Fibroblast of skin of left quadriceps (primary cell): ENCODE measurements around the gene POLE.

ENCODE experiments used
- DNase-seq, 2 experiments: peaks; one replicate each; pipeline ENCODE4 v3.0.0-alpha.2; 2013; ENCODE audit warnings: low read depth in 2 of 2

Gene POLE

GRCh38 chr12:132629330-132629729 is 57.8 kb downstream of the POLE start:
- DNase-seq: no peak

DNA sequence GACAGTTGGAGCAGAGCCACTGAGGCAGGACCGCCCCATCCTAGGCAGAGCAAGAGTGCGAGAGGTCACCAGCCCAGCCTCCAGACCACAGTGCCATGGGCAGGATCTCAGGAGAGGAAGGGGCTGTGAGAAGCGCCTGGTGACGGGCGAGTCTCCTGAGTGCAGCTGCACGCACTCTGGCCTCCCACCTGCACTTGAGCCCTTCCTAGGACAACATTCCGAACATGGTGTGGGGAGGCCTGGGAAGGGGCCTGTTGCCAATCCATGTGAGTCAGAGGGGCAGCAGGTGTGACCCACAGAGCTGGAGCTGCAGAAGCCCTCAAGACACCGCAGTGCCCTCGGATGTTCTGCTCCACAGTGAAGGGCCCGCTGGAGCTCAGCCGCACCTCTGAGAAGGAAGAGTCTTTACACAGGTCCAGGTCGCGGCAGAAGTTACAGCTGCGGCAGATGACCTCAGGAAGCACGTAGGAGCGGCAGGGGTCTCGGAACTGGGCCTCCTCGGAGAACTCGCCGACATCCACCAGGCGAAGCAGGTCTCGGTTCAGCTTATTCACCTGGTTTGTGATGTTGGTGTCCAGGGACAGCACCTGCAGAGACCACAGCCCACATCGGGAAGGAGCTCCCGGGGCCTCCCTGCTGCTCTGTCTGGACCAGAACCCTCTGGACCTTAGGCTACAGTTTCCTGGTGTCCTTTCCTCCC is 61.3 kb downstream of the POLE start:
- DNase-seq: no peak

GRCh38 chr12:132624910-132625630 is 62.1 kb downstream of the POLE start:
- no peak for DNase-seq

- no peak for DNase-seq
These were observed 62.8 kb downstream of the POLE start for GRCh38 chr12:132624186-132624855.

DNA sequence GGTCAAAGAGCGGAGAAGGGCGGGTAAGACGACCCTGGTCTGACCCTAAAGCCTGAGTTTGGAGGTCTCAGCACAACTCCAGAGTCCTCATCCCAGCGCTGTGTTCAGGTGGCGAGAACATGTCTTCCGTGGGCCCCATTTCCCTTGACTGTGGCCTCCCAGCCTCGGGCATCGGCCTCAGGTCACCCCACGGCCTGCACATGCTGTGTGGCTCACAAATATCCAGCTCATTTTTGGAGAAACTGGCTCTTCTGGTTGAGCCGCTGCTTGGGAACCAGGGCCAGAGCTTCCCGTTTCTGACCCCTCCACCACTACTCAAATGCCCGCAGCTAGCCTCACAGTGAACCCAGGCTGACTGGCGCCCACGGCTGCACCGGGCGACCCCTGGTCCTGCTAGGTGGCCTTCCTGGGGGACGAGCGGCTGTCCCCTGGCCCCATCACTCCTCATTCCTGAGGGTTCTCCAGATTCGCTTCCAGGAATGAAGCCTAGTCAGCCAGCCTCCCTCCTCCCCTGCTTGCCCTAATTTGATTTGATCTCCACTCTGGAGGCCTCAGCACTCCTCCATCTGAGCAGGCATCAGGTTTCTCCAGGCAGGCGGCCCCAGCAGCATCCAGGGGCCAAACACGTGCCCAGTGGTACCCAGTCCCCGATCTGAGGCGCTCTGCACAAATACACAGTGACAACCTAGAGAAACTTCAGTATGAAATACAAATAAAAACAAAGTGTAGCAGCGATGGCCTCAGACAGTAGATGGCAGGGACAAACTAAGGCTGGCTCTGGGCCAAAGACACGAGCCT is 63.9 kb downstream of the POLE start:
- no peak for DNase-seq

DNA sequence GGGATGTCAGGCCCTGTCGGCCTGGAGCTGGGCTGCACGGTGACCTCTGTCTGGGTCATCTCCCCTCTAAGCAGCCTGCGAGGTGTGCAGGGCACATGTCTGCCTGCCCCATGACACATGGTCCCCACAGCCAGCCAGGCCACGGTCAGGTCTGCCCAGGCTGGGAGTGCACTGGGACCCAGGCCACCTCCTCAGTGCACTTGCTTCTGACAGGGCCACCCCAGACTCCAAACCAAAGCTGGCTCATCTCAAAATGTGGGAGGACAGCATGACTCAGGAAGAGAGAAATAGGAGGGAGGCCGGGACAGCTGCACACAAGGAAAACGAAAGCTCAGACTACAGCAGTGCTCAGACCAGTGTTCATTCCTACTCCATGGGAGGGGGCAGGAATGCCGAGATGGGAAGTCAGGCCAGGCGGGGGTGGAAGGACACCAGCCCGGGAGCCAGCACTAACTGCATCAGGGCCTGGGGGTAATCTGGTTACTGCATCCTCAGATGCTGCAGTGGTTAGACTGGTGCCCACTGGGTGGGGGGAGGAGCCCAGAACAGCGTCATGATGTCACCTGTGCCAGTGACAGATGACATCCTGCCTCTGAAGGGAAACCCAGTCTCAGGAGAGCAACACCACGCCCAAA is 64.6 kb downstream of the POLE start:
- peak in 1 of 2 experiments; percentile 24 for DNase-seq

DNA sequence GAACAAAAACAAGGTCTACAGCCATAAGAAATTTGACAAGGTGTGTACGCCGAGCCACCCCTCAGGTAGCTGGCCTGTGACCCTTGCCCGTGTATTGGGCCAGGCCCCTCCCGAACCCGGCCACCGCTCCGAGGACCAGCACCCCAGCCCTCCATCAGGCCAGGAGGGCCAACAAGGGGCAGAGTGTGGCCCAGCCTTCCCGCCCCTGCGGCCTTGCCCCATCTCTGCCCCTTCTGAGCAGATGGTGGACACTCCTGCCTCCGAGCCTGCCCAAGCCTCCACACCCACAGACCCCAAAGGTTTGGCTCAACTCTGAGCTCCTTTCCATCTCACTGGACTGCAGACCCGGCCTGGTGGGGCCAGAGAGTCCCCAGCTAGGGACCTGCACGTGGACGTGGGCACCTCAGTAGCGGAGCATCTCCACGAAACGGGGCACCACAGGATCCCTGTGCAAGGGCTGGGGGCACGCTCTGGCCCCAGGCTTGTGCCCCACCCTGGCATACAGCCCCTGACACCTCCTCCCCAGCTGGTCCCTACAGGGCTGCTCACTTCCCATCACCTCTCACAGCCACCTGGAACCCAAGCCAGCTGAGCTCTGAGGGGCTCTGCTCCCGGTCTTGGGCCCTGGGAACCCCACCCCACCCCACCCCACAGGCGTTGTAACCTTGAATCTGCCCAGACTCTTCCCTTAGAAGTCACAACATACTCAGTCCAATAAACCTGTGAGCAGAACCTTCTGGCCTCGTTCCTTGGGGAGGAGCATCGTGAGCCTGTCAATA is 65.3 kb downstream of the POLE start:
- DNase-seq: no peak

DNA sequence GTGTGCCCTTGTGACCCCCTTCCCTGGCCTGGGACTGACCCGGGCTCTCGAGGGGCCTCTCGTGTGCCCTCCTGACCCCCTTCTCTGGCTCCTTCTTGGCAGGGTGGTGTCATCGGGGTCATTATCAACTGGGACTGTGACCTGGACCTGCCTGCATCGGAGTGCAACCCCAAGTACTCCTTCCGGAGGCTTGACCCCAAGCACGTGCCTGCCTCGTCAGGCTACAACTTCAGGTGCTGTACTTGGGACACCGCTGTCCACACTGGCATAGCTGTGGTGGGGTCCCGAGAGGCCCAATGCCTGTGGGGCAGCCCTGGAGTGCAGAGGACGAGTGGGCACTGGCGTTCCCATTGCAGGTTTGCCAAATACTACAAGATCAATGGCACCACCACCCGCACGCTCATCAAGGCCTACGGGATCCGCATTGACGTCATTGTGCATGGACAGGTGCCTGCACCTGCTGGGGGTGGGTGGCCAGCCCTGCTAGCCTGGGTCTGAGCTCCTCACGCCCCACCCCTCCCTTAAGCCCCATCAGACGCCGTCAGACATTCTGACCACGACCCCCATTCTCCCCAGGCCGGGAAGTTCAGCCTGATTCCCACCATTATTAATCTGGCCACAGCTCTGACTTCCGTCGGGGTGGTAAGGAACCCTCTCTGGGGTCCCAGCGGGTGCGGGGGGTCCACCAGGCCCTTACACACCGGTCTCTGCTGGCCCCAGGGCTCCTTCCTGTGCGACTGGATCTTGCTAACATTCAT is 66.1 kb downstream of the POLE start:
- no peak for DNase-seq

DNA sequence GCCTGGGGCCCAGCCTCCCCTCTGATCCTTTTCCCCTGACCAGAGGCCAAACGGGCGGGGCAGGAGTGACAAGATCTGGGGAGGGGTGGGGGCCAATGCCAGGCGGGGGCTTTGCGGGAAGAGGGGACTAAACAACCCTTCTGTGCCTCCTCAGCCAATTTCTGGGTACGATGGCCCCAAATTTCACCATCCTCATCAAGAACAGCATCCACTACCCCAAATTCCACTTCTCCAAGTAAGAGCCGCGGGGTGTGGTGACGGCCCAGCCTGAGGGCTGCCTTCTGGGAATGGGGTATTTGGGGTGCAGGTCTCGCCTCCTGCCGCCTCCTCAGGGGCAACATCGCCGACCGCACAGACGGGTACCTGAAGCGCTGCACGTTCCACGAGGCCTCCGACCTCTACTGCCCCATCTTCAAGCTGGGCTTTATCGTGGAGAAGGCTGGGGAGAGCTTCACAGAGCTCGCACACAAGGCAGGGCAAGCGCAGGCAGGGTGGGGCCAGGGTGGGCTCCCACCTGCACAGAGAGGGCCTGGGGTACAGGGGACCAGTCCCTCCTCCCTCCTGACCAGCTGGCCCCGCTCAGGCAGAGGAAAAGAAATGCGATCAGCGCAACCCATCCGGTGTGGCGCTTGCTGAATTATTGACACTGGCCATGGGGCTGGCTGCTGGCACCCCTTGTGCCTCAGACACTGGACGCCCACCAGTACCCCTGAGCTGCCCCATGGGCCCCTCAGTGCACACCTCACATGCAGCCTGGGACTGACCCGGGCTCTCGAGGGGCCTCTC is 66.8 kb downstream of the POLE start:
- no peak for DNase-seq

DNA sequence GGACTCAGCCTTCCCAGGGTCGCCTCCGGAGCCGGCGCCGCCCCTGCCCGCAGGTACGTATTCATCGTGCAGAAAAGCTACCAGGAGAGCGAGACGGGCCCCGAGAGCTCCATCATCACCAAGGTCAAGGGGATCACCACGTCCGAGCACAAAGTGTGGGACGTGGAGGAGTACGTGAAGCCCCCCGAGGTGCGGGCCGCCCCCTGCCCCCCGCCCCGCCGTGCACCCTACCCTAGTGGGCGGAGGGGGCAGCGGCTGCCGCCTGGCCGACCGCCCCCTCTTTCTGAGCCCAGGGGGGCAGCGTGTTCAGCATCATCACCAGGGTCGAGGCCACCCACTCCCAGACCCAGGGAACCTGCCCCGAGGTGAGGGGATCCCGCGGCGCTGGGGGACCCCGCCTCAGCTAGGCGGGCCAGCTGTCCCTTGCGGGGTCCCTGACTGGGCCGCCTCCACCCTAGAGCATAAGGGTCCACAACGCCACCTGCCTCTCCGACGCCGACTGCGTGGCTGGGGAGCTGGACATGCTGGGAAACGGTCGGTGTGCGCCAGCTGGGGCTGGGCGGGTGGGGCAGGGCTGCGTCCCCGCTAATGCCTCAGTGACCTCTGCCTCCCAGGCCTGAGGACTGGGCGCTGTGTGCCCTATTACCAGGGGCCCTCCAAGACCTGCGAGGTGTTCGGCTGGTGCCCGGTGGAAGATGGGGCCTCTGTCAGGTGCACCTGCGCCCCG is 67.6 kb downstream of the POLE start:
- no peak for DNase-seq

- DNase-seq: no peak
These were observed 68.1 kb downstream of the POLE start for GRCh38 chr12:132619071-132619385.

GRCh38 chr12:132618683-132619043 is 68.5 kb downstream of the POLE start, which contains the start of gene P2RX2:
P2RX2 (plus strand) TSS chr12:132618776; CDS start chr12:132618817, 41 bp downstream.
- DNase-seq: no peak

GRCh38 chr12:132617822-132618682 is 69.1 kb downstream of the POLE start:
- DNase-seq: no peak

DNA sequence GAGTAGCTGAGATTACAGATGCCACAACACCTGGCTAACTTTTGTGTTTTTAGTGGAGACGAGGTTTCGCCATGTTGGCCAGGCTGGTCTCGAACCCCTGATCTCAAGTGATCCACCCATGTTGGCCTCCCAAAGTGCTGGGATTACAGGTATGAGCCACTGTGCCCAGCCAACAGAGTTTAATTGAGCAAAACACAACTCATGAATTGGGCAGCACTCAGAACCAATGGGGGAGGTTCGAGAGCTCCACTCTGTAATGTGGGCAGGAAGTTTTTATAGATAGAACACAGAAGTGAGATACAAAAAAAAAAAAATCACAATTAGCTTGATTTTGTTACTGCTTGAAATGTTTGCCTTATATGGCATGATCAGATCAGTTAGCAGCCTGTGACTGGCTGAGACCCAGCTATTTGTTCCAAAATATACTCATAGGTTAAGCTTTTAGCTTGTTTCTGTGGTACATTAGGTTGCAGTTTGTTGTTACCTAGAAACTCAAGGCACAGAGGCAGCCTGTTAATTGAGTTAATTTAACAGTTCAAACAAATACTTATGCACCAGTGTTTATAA is 69.9 kb downstream of the POLE start:
- no peak for DNase-seq

DNA sequence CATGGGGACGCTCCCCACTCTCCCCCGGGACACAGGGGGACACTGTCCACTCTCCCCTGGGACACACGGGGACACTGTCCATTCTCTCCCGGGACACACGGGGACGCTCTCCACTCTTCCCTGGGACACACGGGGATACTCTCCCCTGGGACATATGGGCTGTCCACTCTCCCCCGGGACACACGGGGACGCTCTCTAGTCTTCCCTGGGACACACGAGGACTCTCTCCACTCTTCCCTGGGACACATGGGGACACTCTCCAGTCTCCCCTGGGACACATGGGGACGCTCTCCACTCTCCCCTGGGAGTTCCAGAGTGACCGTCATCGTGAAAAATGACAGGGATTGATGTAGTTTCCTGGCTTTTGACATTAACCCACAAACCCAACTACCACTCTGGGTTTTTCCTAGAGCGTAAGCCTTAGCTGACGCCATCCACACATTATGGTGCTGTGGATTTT is 71.5 kb downstream of the POLE start:
- DNase-seq: no peak

- DNase-seq: peak; percentile 55 to 60
These were observed 72.1 kb downstream of the POLE start for GRCh38 chr12:132614861-132615578.

- no peak for DNase-seq
These were observed 73.1 kb downstream of the POLE start for GRCh38 chr12:132614029-132614428.
